Kidney tubule cell (primary cell): ENCODE results near the gene ATP6V0C.
"Not testable (repeated sequence)": the region's sequence is repeated elsewhere in the genome, so short reads cannot be mapped to it uniquely, and the experiment has no call there.

ENCODE experiments used
- DNase-seq: peaks from one replicate; pipeline ENCODE4 v3.0.0-alpha.2; 2018; ENCODE audit warnings: low spot score

The ATP6V0C gene

GRCh38 chr16:2529061-2529931 lies 15.5 kb downstream of the ATP6V0C start:
- peak; percentile 31 for DNase-seq

DNA sequence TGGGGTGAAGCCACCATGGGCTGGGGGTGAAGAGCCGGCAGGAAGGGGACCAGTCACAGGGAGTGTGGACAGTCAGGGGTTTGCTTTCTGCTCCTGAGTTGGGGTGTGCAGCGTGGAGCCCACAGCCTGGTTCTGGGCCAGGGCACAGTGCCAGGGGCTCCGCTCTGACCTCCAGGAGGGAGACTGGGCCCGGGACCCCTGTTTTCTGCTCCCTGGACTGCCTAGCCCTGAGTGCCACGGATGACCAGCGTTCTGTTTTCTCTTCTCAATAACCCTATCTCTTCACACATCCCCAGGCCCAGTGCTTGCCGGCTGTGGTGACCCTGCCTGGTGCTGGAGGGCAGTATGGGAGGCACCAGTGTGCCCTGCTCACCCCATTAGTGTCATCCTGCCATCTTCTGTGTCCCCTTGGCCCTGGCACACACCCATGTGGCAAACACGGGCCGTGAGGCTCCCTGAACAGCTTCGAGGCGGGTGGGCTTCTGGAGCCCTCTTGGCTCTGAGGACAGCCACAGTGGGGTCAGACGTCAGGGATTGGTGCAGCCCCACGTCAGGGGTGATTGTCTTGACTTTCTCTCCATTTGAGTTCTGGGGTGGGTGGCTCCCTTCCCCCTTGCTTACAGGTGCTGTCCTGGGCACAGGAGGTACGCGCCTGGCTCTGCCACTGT lies 16.3 kb downstream of the ATP6V0C start:
- DNase-seq: no peak

- no peak for DNase-seq
Observed at GRCh38 chr16:2530629-2531318, 17.0 kb downstream of the ATP6V0C start.

GRCh38 chr16:2531371-2531695 lies 17.6 kb downstream of the ATP6V0C start, which contains the start of gene CEMP1:
Gene CEMP1, minus strand, starts transcription at chr16:2531408. Its CDS starts 335 bp downstream, at chr16:2531073.
- DNase-seq: no peak

GRCh38 chr16:2531696-2532493 lies 18.1 kb downstream of the ATP6V0C start:
- peak; percentile 97 for DNase-seq

GRCh38 chr16:2532494-2533141 lies 18.9 kb downstream of the ATP6V0C start:
- peak; percentile 70 for DNase-seq

DNA sequence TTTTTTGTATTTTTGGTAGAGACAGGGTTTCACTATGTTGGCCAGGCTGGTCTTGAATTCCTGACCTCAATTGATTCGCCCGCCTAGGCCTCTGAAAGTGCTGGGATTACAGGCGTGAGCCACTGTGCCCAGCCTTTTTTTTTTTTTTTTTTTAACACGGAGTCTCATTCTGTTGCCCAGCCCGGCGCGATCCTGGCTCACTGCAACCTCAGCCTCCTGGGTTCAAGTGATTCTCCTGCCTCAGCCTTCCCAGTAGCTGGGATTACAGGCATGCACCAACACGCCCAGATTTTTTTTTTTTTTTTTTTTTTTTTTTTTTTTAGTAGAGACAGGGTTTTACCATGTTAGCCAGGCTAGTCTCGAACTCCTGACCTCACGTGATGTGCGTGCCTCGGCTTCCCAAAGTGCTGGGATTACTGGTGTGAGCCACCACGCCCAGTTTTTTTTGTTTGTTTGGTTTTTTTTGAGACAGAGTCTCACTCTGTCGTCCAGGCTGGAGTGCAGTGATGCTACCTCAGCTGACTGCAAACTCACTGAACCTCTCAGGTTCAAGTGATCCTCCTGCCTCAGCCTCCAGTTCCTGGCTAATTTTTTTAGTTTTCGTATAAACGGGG lies 19.5 kb downstream of the ATP6V0C start:
- DNase-seq: not testable (repeated sequence)

GRCh38 chr16:2533912-2534311 lies 20.2 kb downstream of the ATP6V0C start:
- DNase-seq: no peak

DNA sequence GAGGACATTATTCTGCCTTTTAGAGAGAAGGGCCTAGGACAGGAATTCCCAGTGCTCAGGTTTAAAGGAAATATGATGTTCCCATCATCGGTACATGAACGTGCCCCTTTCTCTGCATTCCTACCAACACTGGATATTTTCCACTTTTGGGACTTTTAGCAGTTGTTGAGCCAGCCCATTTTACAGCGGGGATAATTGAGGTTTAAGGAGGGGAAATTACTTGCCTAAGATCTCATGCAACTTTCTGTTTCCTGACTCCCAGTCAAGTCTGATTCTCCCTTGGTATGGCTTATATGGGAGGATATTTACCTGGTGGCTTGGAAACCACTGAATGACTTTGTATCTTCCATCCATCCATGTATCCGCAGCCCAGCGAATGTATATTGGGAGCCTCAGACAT lies 20.6 kb downstream of the ATP6V0C start:
- DNase-seq: not testable (repeated sequence)

- no peak for DNase-seq
Observed at GRCh38 chr16:2535625-2536013, 21.9 kb downstream of the ATP6V0C start.

- DNase-seq: peak; percentile 97
Observed at GRCh38 chr16:2537451-2538379, 24.0 kb downstream of the ATP6V0C start, which contains the start of gene PDPK1. Gene PDPK1, plus strand, starts transcription at chr16:2538021. Its CDS starts 92 bp downstream, at chr16:2538113.

GRCh38 chr16:2539192-2539844 lies 25.6 kb downstream of the ATP6V0C start:
- DNase-seq: not testable (repeated sequence)

DNA sequence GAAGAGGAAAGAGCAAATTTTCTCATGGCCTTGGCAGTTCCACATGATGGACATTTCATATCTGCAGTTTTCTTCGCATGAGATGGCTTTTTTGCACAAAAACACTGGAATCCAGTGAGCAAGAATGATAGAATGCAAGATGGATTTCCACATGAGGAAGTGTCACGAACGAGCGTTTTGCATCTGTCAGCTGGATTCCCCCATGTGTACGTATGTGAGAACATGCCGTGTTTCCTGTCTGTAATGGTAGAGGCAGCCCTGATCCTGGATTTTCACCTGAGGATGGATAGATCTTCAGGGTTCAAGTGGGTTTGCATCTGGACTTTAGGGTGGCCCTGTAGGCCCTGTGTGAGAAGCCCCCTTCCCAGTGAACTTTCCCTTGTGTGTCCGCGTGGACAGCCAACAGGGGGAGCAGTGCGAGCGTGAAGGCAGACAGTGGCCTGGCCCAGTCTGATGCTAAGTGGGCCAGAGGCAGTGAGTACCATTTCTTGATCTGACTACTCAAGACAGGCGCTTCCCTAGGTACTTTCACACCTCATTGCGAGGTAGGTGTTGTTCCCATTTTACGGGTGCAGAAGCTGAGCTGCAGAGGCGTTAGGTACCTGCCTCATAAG lies 26.2 kb downstream of the ATP6V0C start:
- not testable (repeated sequence) for DNase-seq

DNA sequence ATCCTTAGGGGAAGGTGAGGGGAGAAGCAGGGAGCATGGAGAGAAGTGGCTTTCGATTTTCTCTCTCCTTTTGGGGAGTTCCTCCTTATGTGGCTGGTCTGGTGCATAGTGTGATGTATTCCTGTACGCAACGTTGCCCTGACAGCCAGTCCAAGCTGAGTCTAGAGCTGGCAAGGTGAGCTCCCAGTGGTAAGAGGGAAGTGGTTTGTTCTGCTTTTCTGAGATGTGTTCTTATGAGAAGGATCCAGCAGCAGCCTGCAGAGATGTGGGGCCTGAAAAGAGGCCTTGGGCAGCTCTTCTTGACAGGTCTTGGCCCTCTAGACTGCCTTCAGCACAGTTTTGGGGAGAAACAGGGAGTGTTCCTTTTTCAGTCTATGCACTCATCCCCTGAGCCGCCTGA lies 27.2 kb downstream of the ATP6V0C start:
- not testable (repeated sequence) for DNase-seq

- peak; percentile 41 for DNase-seq
Observed at GRCh38 chr16:2541409-2541808, 27.7 kb downstream of the ATP6V0C start.

DNA sequence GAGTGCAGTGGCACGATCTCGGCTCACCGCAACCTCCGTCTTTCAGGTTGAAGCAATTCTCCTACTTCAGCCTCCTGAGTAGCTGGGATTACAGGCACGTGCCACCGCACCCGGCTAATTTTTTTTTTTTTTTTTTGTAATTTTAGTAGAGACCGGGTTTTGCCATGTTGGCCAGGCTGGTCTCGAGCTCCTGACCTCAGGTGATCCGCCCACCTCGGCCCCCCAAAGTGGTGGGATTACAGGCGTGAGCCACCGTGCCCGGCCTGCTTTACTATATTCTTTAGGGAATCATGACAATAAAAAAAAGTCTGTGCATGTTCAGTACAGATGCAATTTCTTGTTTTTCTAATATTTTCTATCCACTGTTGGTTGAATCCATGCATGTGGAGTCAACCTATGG lies 30.0 kb downstream of the ATP6V0C start:
- not testable (repeated sequence) for DNase-seq

DNA sequence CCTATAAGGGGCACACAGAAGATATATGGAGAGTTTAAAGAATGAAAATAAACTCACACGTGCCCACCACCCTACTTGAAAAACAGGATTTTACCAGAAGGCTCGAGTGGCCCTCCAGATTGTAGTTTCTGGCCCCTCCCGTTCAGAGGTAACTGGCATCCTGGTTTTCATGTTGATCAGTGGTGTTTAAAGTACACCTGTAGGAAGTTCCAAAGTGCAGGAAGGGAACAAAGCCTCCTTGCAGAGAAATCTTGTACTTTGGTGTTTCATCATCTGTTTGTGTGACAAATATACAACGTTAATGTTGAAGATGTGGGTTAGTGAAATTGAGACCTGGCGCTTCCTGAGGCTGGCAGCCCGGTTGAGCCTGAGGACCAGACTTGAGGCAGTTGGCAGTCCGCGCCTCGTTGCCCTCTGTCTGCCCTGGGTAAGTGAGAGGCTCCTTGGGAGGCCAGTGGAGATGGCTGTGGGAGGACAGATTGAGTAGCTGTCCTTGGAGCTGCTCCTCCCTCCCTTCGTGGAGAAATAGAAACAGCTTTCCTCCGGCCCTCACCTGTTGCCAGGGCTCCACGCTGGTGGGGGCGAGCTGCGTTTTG lies 36.6 kb downstream of the ATP6V0C start:
- DNase-seq: not testable (repeated sequence)

DNA sequence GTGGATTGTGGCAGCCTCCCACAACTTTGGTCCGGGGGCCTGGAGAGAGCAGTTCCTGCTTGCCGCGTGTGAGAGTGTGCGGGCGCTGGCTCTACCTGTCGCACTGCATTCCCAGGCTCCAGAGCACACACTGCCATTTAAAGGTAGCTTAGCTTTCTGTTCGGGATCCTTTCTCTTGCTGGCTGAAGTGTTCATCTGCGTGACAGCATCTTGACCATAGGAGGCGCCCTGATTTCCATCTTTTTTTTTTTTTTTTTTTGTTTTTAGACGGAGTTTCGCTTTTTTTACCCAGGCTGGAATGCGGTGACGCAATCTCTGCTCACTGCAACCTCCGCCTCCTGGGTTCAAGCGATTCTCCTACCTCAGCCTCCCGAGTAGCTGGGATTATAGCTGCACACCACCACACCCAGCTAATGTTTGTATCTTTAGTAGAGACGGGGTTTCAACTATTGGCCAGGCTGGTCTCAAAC lies 37.7 kb downstream of the ATP6V0C start:
- DNase-seq: peak; percentile 52
